ENCODE results near the gene HSD11B2.
"Not testable (repeated sequence)": the region's sequence is repeated elsewhere in the genome, so short reads cannot be mapped to it uniquely, and the experiment has no call there.

Gene HSD11B2

DNA sequence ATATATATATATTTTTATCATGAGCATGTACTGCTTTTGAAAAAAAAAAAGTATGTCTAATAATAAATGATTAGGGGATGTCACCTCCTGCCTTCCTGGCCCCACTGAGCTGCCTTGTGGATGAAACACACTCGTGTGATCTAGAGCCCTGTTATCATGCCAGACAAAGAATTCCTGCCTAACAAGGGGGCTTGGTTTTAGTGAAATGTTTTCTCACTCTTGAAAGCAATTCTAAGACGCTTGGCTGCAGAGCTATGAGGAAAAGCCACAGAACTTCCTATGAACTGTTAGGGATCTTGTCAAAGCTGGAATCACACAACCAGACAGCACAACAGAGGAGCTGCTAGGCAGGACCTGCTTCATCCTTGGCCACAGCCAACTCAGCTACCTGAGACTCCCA lies 18.6 kb upstream of the HSD11B2 start:
- H3K9me3 ChIP-seq (ENCODE audit: control insufficient read depth, insufficient read depth, low read depth, low read length): no peaks in the 10 kb centered on the region
- ChIA-PET POLR2A (interaction anchor here (0.8 kb wide), 1 partner anchor 138 kb away, joined by 3 read pairs; no protein-coding TSS in a partner anchor), CTCF (interaction anchor here (0.6 to 3.8 kb wide), 7 partner anchors 12 to 549 kb away, joined by 3 to 19 read pairs (median 3); no protein-coding TSS in a partner anchor)
- H3K4me1 ChIP-seq (ENCODE audit: control insufficient read depth, insufficient read depth, low read length): peaks cover 3% of the 10 kb centered on the region; the same call in 1 of the 2 replicates
- TF ChIP-seq ZNF324 (tag by site-specific recombination; IDR thresholded peaks at IDR 0.05): no peak
- TF ChIP-seq ZNF600 (tag by site-specific recombination; IDR thresholded peaks at IDR 0.05): 0 out of 2 replicates have a peak, but pooled peaks have one; percentile 21
- no peaks in the 10 kb centered on the region for H3K36me3 ChIP-seq (ENCODE audit: control insufficient read depth in 2 of 2, insufficient read depth in 1 of 2, low read length in 2 of 2)
- H3K27ac ChIP-seq (ENCODE audit: extremely low read depth, low read depth, low read length): no peak overlapping the region
- no peak overlapping the region for H3K4me3 ChIP-seq (ENCODE audit: low read depth, low read length)

DNA sequence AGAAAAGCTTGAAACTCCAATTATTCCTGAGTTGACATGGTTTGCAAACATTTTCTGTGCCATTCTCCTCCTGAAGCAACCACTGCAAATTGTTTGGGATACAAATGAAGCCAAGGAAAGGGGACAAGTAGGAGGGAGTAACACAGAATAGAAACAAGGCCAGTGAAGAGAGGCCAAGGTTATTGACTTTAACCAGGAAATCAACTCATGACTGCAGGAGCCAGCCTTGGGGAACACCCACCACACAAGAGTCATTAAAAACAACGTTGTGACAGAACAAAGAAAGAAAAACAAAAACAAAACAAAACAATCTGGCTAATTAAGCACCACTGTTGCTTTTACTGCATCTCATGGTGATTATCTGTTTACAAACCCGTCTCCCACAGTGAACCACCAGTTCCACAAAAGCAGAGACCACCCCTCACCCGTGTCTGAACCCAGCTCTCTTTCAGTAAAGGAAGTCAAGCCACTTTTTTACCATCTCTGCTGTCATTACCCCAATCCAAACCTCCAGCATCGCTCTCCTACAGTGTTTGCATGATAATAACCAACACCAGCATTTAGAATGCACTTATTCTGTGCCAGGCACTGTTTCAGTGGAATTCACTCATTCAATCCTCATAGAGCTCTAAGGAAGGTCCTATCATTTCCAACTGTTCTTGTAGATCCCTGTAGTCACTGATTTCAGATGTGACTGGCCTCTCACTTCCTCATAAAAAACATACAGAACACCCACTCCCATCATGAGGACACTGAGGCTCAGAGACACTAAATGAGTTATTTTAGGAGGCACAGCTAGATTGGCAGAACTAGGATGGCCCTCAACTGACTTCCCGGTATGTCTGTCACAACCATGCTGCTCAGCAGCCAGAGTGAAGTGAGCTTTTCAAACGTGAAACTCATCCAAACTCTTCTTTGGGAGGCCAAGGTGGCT lies 16.7 kb upstream of the HSD11B2 start:
- POLR2A ChIA-PET: interaction anchor here (0.6 to 0.7 kb wide), 3 partner anchors 132 to 265 kb away, joined by 3 to 5 read pairs (median 4); no protein-coding TSS in a partner anchor
- Histone ChIP-seq H3K4me3 (ENCODE audit: low read depth, low read length) (no peak overlapping the region), H3K27ac (ENCODE audit: extremely low read depth, low read depth, low read length) (no peak overlapping the region), H3K36me3 (ENCODE audit: control insufficient read depth in 2 of 2, insufficient read depth in 1 of 2, low read length in 2 of 2) (no peaks in the 10 kb centered on the region), H3K9me3 (ENCODE audit: control insufficient read depth, insufficient read depth, low read depth, low read length) (no peaks in the 10 kb centered on the region), H3K4me1 (ENCODE audit: control insufficient read depth, insufficient read depth, low read length) (peaks cover 3% of the 10 kb centered on the region; the same call in 1 of the 2 replicates)
- CTCF ChIA-PET: interaction anchor here (0.5 to 3.8 kb wide), 8 partner anchors 10 to 225 kb away, joined by 3 to 19 read pairs (median 4); no protein-coding TSS in a partner anchor
- TF ChIP-seq, protein P1, sequence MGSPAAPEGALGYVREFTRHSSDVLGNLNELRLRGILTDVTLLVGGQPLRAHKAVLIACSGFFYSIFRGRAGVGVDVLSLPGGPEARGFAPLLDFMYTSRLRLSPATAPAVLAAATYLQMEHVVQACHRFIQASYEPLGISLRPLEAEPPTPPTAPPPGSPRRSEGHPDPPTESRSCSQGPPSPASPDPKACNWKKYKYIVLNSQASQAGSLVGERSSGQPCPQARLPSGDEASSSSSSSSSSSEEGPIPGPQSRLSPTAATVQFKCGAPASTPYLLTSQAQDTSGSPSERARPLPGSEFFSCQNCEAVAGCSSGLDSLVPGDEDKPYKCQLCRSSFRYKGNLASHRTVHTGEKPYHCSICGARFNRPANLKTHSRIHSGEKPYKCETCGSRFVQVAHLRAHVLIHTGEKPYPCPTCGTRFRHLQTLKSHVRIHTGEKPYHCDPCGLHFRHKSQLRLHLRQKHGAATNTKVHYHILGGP (tag by site-specific recombination; IDR thresholded peaks at IDR 0.05): peak; percentile 52; the same call in 1 of the 2 replicates
- TF ChIP-seq ZIC2 (tag by site-specific recombination; IDR thresholded peaks at IDR 0.05) (peak; percentile 65), ZNF133 (tag by site-specific recombination; IDR thresholded peaks at IDR 0.05) (no peak), MZF1 (tag by site-specific recombination; IDR thresholded peaks at IDR 0.05; ENCODE audit: borderline replicate concordance) (no peak), ZNF121 (tag by site-specific recombination; IDR thresholded peaks at IDR 0.05) (0 out of 2 replicates have a peak, but pooled peaks have one; percentile 0)

DNA sequence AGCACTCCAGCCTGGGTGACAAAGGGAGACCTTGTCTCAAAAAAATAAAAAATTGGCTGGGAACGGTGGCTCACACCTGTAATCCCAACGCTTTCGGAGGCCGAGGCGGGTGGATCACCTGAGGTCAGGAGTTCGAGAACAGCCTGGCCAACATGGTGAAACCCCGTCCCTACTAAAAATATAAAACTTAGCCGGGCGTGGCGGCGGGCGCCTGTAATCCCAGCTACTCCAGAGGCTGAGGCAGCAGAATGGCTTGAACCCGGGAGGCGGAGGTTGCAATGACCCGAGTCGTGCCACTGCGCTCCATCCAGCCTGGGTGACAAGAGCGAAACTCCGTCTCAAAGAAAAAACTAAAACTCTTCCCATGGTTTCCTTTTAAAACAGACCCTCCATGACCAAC lies 15.5 kb upstream of the HSD11B2 start:
- H3K4me1 ChIP-seq (ENCODE audit: control insufficient read depth, insufficient read depth, low read length); H3K36me3 ChIP-seq (ENCODE audit: control insufficient read depth in 2 of 2, insufficient read depth in 1 of 2, low read length in 2 of 2); H3K9me3 ChIP-seq (ENCODE audit: control insufficient read depth, insufficient read depth, low read depth, low read length); POLR2A ChIA-PET: not testable (repeated sequence)
- CTCF ChIA-PET: interaction anchor here (3.8 kb wide), 1 partner anchor 12 kb away, joined by 19 read pairs; no protein-coding TSS in a partner anchor
- Histone ChIP-seq H3K4me3 (ENCODE audit: low read depth, low read length) (peak overlapping the region; percentile 66), H3K27ac (ENCODE audit: extremely low read depth, low read depth, low read length) (peak overlapping the region; percentile 88; the same call in 1 of the 2 replicates)

DNA sequence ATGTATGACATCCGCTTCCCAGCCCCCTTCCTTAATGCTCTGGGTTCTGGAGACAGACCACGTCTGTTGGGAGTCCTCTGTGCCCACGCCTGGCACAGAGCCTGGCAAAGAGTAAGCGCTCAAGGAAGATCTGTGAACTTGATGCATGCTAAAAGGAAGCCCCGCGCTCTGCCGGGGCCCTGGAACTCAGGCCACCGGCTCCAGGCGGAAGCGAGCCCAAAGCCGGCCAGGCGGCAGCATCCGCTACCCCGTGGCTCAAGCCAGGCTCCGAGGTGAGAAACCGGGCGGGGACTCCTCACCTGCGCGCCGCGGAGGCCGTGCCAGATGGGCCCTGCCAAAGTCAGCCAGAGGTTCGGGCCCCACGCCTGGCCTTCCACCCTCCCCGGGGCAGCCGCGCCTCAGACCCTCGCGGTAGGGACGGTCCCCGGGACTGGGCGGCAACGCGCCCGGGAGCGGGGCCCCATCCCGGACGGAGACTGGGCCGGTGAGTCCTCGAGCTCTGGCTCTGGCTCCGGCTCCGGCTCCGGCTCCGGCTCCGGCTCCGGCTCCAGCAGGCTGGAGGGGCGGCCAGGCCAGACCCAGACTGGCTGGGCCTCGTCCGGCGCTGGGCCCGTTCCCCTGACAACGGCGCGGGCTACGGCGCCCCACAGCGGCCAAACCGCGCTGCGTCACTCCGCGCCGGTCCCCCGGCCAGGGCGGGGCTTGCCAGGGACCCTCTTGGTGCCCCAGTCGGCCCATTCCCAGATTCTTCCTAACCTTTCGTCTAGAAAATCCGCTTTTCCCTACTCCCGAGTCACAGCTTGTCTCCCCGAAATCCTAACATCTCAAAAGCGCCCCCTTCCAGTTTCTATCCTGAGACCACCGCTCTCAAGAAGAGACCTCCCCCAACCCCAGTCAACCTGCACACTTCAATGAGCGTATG lies 14.8 kb upstream of the HSD11B2 start, which contains the start of gene ZDHHC1:
ZDHHC1 (minus strand) TSS at position 606 of the 922 bp plus-strand sequence. CDS start 8,702 bp downstream, outside the sequence.
- Histone ChIP-seq H3K4me1 (ENCODE audit: control insufficient read depth, insufficient read depth, low read length) (peaks cover 3% of the 10 kb centered on the region; the same call in 1 of the 2 replicates), H3K4me3 (ENCODE audit: low read depth, low read length) (peak within 1 kb of the TSS; percentile 66), H3K9me3 (ENCODE audit: control insufficient read depth, insufficient read depth, low read depth, low read length) (no peaks in the 10 kb centered on the region), H3K36me3 (ENCODE audit: control insufficient read depth in 2 of 2, insufficient read depth in 1 of 2, low read length in 2 of 2) (no peaks in the 10 kb centered on the region), H3K27ac (ENCODE audit: extremely low read depth, low read depth, low read length) (peak within 1 kb of the TSS; percentile 88)
- CTCF ChIA-PET: interaction anchor here (0.6 to 2.0 kb wide), 33 partner anchors 8 to 905 kb away, joined by 3 to 21 read pairs (median 3); partner anchors contain the start of genes HSD11B2 and TMEM208
- POLR2A ChIA-PET: interaction anchor here (1.0 to 1.1 kb wide), 2 partner anchors 12 to 34 kb away, joined by 3 read pairs; no protein-coding TSS in a partner anchor
- TF ChIP-seq, protein P2, sequence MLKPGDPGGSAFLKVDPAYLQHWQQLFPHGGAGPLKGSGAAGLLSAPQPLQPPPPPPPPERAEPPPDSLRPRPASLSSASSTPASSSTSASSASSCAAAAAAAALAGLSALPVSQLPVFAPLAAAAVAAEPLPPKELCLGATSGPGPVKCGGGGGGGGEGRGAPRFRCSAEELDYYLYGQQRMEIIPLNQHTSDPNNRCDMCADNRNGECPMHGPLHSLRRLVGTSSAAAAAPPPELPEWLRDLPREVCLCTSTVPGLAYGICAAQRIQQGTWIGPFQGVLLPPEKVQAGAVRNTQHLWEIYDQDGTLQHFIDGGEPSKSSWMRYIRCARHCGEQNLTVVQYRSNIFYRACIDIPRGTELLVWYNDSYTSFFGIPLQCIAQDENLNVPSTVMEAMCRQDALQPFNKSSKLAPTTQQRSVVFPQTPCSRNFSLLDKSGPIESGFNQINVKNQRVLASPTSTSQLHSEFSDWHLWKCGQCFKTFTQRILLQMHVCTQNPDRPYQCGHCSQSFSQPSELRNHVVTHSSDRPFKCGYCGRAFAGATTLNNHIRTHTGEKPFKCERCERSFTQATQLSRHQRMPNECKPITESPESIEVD (tag by site-specific recombination; IDR thresholded peaks at IDR 0.05): no peak
- TF ChIP-seq, protein P3, sequence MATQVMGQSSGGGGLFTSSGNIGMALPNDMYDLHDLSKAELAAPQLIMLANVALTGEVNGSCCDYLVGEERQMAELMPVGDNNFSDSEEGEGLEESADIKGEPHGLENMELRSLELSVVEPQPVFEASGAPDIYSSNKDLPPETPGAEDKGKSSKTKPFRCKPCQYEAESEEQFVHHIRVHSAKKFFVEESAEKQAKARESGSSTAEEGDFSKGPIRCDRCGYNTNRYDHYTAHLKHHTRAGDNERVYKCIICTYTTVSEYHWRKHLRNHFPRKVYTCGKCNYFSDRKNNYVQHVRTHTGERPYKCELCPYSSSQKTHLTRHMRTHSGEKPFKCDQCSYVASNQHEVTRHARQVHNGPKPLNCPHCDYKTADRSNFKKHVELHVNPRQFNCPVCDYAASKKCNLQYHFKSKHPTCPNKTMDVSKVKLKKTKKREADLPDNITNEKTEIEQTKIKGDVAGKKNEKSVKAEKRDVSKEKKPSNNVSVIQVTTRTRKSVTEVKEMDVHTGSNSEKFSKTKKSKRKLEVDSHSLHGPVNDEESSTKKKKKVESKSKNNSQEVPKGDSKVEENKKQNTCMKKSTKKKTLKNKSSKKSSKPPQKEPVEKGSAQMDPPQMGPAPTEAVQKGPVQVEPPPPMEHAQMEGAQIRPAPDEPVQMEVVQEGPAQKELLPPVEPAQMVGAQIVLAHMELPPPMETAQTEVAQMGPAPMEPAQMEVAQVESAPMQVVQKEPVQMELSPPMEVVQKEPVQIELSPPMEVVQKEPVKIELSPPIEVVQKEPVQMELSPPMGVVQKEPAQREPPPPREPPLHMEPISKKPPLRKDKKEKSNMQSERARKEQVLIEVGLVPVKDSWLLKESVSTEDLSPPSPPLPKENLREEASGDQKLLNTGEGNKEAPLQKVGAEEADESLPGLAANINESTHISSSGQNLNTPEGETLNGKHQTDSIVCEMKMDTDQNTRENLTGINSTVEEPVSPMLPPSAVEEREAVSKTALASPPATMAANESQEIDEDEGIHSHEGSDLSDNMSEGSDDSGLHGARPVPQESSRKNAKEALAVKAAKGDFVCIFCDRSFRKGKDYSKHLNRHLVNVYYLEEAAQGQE (tag by site-specific recombination; IDR thresholded peaks at IDR 0.05): 0 out of 2 replicates have a peak, but pooled peaks have one; percentile 18
- TF ChIP-seq ZNF510 (tag by site-specific recombination; IDR thresholded peaks at IDR 0.05; ENCODE audit: insufficient replicate concordance): no peak
- TF ChIP-seq ZNF146 (tag by site-specific recombination; IDR thresholded peaks at IDR 0.05): no peak
- TF ChIP-seq, protein P4, sequence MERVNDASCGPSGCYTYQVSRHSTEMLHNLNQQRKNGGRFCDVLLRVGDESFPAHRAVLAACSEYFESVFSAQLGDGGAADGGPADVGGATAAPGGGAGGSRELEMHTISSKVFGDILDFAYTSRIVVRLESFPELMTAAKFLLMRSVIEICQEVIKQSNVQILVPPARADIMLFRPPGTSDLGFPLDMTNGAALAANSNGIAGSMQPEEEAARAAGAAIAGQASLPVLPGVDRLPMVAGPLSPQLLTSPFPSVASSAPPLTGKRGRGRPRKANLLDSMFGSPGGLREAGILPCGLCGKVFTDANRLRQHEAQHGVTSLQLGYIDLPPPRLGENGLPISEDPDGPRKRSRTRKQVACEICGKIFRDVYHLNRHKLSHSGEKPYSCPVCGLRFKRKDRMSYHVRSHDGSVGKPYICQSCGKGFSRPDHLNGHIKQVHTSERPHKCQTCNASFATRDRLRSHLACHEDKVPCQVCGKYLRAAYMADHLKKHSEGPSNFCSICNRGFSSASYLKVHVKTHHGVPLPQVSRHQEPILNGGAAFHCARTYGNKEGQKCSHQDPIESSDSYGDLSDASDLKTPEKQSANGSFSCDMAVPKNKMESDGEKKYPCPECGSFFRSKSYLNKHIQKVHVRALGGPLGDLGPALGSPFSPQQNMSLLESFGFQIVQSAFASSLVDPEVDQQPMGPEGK (tag by site-specific recombination; IDR thresholded peaks at IDR 0.05): peak; percentile 77

Measured in HEK293 (cell line).